22Rv1 (cell line): ENCODE measurements around the gene FAM3D.

Source experiments
- CTCF ChIP-seq: fragments of 450-650 bp; IDR thresholded peaks from 2 replicates; pipeline ENCODE4 v1.5.1; 2017; ENCODE audit warnings: mild to moderate bottlenecking
- ZFX ChIP-seq: fragments of 450-650 bp; IDR thresholded peaks from 2 replicates; pipeline ENCODE4 v1.6.1; 2017; ENCODE audit warnings: antibody characterized with exemption, borderline replicate concordance

- TF ChIP-seq CTCF (no peak), ZFX (no peak)
Measured at GRCh38 chr3:58594117-58594516, 72.5 kb downstream of the FAM3D start.
